Nephron (organoid): ENCODE data around the gene MYZAP.

Experiments used
- H3K27ac Mint-ChIP-seq, 3 experiments: 2 replicates each; pipeline ENCODE4 v1.8.0; 2020; ENCODE audit warnings: mixed read lengths in 3 of 3, mild to moderate bottlenecking in 2 of 3, moderate library complexity in 1 of 3
- H3K27me3 Mint-ChIP-seq: 2 replicates; pipeline ENCODE4 v1.8.0; 2021; ENCODE audit warnings: low read depth, mild to moderate bottlenecking, moderate library complexity, mixed read lengths
- H3K36me3 Mint-ChIP-seq: 2 replicates; pipeline ENCODE4 v1.8.0; 2020; ENCODE audit warnings: low read depth, mixed read lengths
- H3K4me1 Mint-ChIP-seq: 2 replicates; pipeline ENCODE4 v1.8.0; 2020; ENCODE audit warnings: mixed read lengths
- H3K4me3 Mint-ChIP-seq, 3 experiments: 2 replicates each; pipeline ENCODE4 v1.8.0; 2020; ENCODE audit warnings: mild to moderate bottlenecking in 3 of 3, mixed read lengths in 3 of 3, moderate library complexity in 2 of 3
- H3K9me3 Mint-ChIP-seq: 2 replicates; pipeline ENCODE4 v1.8.0; 2020; ENCODE audit warnings: mixed read lengths
- TF ChIP-seq, protein P1 (sequence below), 3 experiments: fragments of 200-600 bp; sonication (generic); IDR thresholded peaks; one replicate each; pipeline ENCODE4 v1.5.0; 2021; ENCODE audit warnings: antibody characterized with exemption in 3 of 3; ENCODE audit not compliant: unreplicated experiment in 3 of 3

MYZAP gene

DNA sequence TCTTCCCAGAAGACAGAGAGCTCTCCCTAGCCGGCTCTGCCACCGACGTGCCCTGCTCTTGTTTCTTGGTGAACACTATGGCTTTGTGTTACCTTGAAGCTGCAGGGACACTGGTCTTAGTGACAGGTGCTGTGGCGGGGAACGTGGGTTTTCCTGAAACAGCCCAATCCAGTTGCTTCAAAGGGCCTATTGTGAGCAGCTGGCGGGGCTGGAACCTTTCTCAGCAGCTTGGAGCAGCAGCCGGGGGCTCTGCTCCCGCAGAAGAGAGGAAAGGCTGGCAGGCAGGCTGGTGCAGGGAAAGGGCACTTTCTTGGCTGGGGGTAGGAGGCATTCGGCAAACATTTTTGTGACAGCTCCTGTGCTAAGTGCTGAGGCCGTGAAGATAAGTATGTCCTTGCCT lies 12.8 kb downstream of the MYZAP start:
- peaks cover 3% of the 10 kb centered on the region for H3K27me3 Mint-ChIP-seq
- H3K9me3 Mint-ChIP-seq: no peaks in the 10 kb centered on the region
- H3K27ac Mint-ChIP-seq: no peak overlapping the region
- no peaks in the 10 kb centered on the region for H3K36me3 Mint-ChIP-seq
- TF ChIP-seq, protein P1, sequence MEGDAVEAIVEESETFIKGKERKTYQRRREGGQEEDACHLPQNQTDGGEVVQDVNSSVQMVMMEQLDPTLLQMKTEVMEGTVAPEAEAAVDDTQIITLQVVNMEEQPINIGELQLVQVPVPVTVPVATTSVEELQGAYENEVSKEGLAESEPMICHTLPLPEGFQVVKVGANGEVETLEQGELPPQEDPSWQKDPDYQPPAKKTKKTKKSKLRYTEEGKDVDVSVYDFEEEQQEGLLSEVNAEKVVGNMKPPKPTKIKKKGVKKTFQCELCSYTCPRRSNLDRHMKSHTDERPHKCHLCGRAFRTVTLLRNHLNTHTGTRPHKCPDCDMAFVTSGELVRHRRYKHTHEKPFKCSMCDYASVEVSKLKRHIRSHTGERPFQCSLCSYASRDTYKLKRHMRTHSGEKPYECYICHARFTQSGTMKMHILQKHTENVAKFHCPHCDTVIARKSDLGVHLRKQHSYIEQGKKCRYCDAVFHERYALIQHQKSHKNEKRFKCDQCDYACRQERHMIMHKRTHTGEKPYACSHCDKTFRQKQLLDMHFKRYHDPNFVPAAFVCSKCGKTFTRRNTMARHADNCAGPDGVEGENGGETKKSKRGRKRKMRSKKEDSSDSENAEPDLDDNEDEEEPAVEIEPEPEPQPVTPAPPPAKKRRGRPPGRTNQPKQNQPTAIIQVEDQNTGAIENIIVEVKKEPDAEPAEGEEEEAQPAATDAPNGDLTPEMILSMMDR (IDR thresholded peaks at IDR 0.05; ENCODE audit: unreplicated experiment in 3 of 3): no peak
- no peaks in the 10 kb centered on the region for H3K4me1 Mint-ChIP-seq
- H3K4me3 Mint-ChIP-seq: no peak overlapping the region

DNA sequence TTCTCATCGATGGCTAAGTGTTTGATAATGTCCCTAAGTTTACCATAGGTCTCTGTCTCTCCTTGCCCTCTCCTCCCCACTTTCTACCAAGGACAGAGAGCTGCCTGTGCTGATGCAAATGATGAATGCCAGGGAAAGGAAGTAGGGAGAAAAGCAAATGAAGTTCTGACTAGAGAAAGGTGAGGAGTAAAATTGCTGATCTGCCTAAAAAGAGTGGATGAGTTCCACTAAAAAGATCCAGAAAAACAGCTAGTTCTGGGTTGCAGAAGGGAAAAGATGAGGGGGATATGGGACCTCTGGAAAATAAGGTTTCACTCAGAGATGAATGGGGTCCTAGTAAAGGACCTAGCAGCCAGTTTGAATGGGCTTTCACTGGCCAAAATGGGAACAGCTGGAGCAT lies 13.8 kb downstream of the MYZAP start:
- TF ChIP-seq, protein P1 (IDR thresholded peaks at IDR 0.05; ENCODE audit: unreplicated experiment in 3 of 3): no peak
- no peaks in the 10 kb centered on the region for H3K36me3 Mint-ChIP-seq
- H3K27me3 Mint-ChIP-seq: peaks cover 3% of the 10 kb centered on the region
- H3K4me3 Mint-ChIP-seq: no peak overlapping the region
- no peaks in the 10 kb centered on the region for H3K9me3 Mint-ChIP-seq
- H3K27ac Mint-ChIP-seq: no peak overlapping the region
- peaks cover 7% of the 10 kb centered on the region for H3K4me1 Mint-ChIP-seq

DNA sequence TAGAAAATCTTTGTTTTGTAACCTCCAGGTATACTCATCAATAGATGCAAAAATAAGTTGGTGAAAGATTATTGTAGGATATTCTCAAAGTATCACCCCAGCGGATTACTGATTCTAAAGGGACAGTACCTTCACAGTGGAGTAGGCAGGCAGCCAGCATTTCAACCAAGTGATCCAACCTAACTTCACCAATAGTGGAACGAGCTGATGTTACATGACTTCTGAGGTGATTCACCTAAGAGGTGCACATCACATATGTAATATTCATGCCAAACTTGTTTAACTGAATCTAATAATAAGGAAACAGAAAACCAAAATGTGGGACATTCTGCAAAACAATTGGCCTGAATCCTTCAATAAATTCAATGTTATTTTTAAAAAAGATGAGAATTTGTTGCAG lies 14.3 kb downstream of the MYZAP start:
- Mint-ChIP-seq H3K9me3 (no peaks in the 10 kb centered on the region), H3K4me1 (peaks cover 7% of the 10 kb centered on the region), H3K36me3 (no peaks in the 10 kb centered on the region), H3K27me3 (peaks cover 3% of the 10 kb centered on the region), H3K27ac (no peak overlapping the region), H3K4me3 (no peak overlapping the region)
- TF ChIP-seq, protein P1 (IDR thresholded peaks at IDR 0.05; ENCODE audit: unreplicated experiment in 3 of 3): no peak

DNA sequence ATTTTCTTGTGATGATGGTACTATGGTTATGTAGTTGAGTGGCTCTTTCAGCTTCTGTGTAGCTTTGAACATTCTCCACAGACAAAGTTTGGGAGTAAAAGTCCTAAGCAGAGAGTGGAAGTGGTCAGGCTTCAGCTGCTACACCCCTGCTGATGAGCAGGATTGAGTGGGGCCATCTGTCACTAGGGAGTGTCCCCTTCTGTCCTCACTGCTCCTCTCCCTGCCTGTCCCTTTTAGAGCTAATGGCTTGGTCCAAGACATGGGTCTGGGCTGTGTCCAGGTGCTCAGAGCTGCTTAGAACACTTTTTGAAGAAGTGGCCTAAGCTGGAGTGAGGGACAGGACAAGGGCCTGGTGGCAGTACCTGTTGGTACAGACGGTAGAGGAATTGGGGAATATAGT lies 15.1 kb downstream of the MYZAP start:
- H3K36me3 Mint-ChIP-seq: no peaks in the 10 kb centered on the region
- TF ChIP-seq, protein P1 (IDR thresholded peaks at IDR 0.05; ENCODE audit: unreplicated experiment in 3 of 3): no peak

DNA sequence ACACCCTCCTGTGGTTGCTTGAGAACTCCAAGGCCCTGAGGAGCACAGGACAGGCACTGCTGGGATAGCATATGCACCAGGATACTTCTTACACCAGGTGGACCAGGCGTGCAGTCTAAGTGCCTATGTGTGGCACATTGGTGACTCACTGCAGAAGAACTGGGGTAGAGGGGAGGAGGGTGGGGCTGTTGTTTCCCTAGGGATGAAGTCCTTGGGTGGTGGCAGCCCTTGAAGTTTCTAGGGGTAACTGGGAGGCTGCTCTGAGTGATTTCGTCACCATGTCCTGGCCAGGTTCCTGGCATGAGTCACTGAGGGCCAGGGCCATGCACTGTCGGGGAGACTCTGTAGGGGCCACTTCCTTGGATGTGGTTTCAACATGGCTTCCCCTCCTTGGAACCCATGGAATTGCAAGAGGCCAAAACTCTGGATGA lies 15.9 kb downstream of the MYZAP start:
- Mint-ChIP-seq H3K27ac (no peak overlapping the region), H3K27me3 (peaks cover 3% of the 10 kb centered on the region), H3K9me3 (no peaks in the 10 kb centered on the region), H3K36me3 (no peaks in the 10 kb centered on the region), H3K4me1 (peaks cover 15% of the 10 kb centered on the region), H3K4me3 (no peak overlapping the region)
- TF ChIP-seq, protein P1 (IDR thresholded peaks at IDR 0.05; ENCODE audit: unreplicated experiment in 3 of 3): no peak

More for the DNA sequence above, 15.1 kb downstream of the MYZAP start:
- Mint-ChIP-seq H3K27me3 (peaks cover 3% of the 10 kb centered on the region), H3K4me3 (no peak overlapping the region), H3K4me1 (peaks cover 7% of the 10 kb centered on the region), H3K9me3 (no peaks in the 10 kb centered on the region), H3K27ac (no peak overlapping the region)

DNA sequence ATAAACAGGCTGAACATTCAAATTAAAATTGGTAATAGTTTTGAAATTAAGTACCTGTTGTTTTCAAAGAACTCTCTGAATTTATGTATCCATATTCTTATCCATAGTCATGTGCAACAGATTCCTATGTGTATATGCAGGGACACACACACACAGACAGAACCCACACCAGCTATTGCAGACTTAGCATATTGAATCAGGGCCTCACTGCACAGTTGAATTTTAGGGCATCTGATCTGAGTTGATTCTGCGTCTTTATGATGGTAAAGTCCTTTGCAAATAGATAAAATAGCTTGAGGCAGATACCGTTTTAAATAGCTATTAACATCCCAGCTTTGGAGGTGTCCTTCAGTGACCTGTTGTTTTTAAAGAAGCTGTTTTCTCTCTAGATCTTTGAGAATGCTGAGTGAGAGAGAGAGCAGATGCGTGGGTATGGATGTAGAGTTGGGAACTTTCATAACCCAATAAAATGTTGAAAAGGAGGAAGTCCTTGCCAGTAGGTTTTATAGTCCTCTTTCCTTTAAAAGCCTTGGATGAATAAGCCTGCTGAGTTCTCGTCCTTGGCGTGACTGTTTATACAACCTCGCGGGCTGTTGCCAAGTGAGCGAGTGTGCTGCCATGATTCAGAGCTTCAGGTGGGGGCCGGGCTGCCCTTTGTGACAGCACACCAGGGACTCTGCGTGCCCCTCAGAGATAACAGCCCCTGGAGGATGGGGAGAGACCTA lies 18.3 kb downstream of the MYZAP start:
- no peak overlapping the region for H3K4me3 Mint-ChIP-seq
- no peaks in the 10 kb centered on the region for H3K36me3 Mint-ChIP-seq
- H3K4me1 Mint-ChIP-seq: peaks cover 16% of the 10 kb centered on the region
- TF ChIP-seq, protein P1 (IDR thresholded peaks at IDR 0.05; ENCODE audit: unreplicated experiment in 3 of 3): no peak
- no peaks in the 10 kb centered on the region for H3K9me3 Mint-ChIP-seq
- H3K27me3 Mint-ChIP-seq: peaks cover 3% of the 10 kb centered on the region
- peak overlapping the region in 2 of 3 experiments; percentile 17 to 62 for H3K27ac Mint-ChIP-seq
